ENCODE data around the gene NNT. TPM values are rescaled to one million over a fixed set of nuclear protein-coding genes. Genes with fewer than 3 reads are reported as not detected.

The NNT gene
- total and polyA plus RNA-seq, 10 of the 15 experiments (the other 5 are each of a cell fraction or from before 2014, with no cell fraction given), result 20.8 to 73.1 (median 51.9) TPM

DNA sequence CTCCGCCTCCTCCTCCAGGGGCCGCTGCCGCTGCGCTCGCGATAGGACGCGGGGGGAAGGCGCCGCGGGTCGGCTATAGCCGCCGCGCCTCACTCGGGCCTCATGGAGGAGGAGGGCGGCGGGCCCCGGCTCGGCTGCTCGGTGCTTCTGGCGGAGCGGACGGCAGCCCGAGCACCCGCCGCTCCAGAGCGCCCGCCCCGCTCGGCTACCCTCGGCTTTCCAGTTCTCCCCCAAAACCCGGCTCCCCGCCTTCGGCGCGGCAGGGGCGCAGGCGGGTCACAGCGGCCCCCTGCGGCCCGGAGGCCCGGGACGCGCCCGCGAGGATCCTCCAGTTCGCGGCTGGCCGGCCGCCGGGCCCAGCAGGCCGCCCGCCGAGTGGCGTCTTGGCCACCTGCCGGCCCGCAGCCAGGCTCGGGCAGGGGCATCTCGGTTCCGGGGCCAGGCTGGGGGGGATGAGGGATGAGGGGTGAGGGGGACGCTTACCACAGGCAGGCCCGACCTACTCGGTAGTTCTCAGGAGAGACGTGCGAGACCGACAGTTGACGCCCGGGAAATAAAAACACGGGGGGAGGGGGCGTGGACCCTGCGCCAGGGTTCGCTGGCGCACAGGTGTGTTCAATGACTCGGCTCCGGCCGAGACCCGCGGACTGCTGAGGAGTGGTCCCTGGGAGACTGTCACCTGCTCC lies 46.0 kb upstream of the NNT start, which contains the start of gene PAIP1 (continued):
- TF ChIP-seq KAT2A (conservative IDR thresholded peaks at IDR 0.05; ENCODE audit: control insufficient read depth, low read depth, low read length), result no peak
- TF ChIP-seq, protein P1, sequence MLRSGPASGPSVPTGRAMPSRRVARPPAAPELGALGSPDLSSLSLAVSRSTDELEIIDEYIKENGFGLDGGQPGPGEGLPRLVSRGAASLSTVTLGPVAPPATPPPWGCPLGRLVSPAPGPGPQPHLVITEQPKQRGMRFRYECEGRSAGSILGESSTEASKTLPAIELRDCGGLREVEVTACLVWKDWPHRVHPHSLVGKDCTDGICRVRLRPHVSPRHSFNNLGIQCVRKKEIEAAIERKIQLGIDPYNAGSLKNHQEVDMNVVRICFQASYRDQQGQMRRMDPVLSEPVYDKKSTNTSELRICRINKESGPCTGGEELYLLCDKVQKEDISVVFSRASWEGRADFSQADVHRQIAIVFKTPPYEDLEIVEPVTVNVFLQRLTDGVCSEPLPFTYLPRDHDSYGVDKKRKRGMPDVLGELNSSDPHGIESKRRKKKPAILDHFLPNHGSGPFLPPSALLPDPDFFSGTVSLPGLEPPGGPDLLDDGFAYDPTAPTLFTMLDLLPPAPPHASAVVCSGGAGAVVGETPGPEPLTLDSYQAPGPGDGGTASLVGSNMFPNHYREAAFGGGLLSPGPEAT (IDR thresholded peaks at IDR 0.05; ENCODE audit: low read depth), result no peak
- peak; percentile 71; the same call in 1 of the 2 replicates for TF ChIP-seq POLR2AphosphoS5 (IDR thresholded peaks at IDR 0.05; ENCODE audit: low read length)
- no peak for TF ChIP-seq ETV6 (conservative IDR thresholded peaks at IDR 0.05 in 1 of 2, IDR thresholded peaks at IDR 0.05 in 1 of 2; ENCODE audit: borderline replicate concordance in 1 of 2, low read depth in 1 of 2)
- peak; percentile 50 for TF ChIP-seq YY1 (IDR thresholded peaks at IDR 0.05; ENCODE audit: low read depth, low read length)
- TF ChIP-seq ASH2L (IDR thresholded peaks at IDR 0.05; ENCODE audit: borderline replicate concordance, low read depth), result 0 out of 2 replicates have a peak, but pooled peaks have one; percentile 76
- peak; percentile 90; the same call in 1 of the 2 replicates for TF ChIP-seq SMARCA5 (IDR thresholded peaks at IDR 0.05)
- no peak for TF ChIP-seq JUNB (IDR thresholded peaks at IDR 0.05)
- peak; percentile 25; the same call in 1 of the 3 replicates for TF ChIP-seq POU2F2 (IDR thresholded peaks at IDR 0.05; ENCODE audit: borderline replicate concordance, low read depth, low read length)
- peak in 1 of 2 experiments; percentile 28; a peak in 1 of 4 replicates for TF ChIP-seq SRF (IDR thresholded peaks at IDR 0.05; ENCODE audit: low read depth in 2 of 2, low read length in 2 of 2)
- TF ChIP-seq SREBF1 (IDR thresholded peaks at IDR 0.05; ENCODE audit: low read length), result no peak
- peak in 1 of 2 experiments; percentile 67; a peak in 2 of 3 replicates for TF ChIP-seq EGR1 (IDR thresholded peaks at IDR 0.05; ENCODE audit: borderline replicate concordance in 1 of 2, low read depth in 2 of 2, low read length in 2 of 2)
- TF ChIP-seq, protein P2, sequence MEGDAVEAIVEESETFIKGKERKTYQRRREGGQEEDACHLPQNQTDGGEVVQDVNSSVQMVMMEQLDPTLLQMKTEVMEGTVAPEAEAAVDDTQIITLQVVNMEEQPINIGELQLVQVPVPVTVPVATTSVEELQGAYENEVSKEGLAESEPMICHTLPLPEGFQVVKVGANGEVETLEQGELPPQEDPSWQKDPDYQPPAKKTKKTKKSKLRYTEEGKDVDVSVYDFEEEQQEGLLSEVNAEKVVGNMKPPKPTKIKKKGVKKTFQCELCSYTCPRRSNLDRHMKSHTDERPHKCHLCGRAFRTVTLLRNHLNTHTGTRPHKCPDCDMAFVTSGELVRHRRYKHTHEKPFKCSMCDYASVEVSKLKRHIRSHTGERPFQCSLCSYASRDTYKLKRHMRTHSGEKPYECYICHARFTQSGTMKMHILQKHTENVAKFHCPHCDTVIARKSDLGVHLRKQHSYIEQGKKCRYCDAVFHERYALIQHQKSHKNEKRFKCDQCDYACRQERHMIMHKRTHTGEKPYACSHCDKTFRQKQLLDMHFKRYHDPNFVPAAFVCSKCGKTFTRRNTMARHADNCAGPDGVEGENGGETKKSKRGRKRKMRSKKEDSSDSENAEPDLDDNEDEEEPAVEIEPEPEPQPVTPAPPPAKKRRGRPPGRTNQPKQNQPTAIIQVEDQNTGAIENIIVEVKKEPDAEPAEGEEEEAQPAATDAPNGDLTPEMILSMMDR (IDR thresholded peaks at IDR 0.05 in 2 of 3, conservative IDR thresholded peaks at IDR 0.05 in 1 of 3; ENCODE audit: control insufficient read depth in 2 of 3, extremely low read depth in 1 of 3, insufficient read depth in 1 of 3, low read depth in 3 of 3, low read length in 3 of 3), result peak in 2 of 3 experiments; percentile 56 to 61; a peak in 5 of 6 replicates
- peak; percentile 22 to 38; a peak in 2 of 4 replicates for TF ChIP-seq BHLHE40 (IDR thresholded peaks at IDR 0.05; ENCODE audit: borderline replicate concordance in 1 of 2, low read depth in 2 of 2, low read length in 1 of 2)
- TF ChIP-seq PML (IDR thresholded peaks at IDR 0.05; ENCODE audit: low read length), result peak; percentile 79; the same call in 1 of the 2 replicates
- TF ChIP-seq MTA3 (IDR thresholded peaks at IDR 0.05; ENCODE audit: borderline replicate concordance, low read length), result no peak
- no peak for TF ChIP-seq SPI1 (IDR thresholded peaks at IDR 0.05; ENCODE audit: borderline replicate concordance, insufficient read depth, low read depth, low read length)
- peak; percentile 59; the same call in 1 of the 2 replicates for TF ChIP-seq ZNF24 (IDR thresholded peaks at IDR 0.05)
- TF ChIP-seq YBX1 (IDR thresholded peaks at IDR 0.05), result no peak
- TF ChIP-seq RB1 (IDR thresholded peaks at IDR 0.05; ENCODE audit: borderline replicate concordance), result peak; percentile 69; the same call in 1 of the 2 replicates
- TF ChIP-seq, protein P3, sequence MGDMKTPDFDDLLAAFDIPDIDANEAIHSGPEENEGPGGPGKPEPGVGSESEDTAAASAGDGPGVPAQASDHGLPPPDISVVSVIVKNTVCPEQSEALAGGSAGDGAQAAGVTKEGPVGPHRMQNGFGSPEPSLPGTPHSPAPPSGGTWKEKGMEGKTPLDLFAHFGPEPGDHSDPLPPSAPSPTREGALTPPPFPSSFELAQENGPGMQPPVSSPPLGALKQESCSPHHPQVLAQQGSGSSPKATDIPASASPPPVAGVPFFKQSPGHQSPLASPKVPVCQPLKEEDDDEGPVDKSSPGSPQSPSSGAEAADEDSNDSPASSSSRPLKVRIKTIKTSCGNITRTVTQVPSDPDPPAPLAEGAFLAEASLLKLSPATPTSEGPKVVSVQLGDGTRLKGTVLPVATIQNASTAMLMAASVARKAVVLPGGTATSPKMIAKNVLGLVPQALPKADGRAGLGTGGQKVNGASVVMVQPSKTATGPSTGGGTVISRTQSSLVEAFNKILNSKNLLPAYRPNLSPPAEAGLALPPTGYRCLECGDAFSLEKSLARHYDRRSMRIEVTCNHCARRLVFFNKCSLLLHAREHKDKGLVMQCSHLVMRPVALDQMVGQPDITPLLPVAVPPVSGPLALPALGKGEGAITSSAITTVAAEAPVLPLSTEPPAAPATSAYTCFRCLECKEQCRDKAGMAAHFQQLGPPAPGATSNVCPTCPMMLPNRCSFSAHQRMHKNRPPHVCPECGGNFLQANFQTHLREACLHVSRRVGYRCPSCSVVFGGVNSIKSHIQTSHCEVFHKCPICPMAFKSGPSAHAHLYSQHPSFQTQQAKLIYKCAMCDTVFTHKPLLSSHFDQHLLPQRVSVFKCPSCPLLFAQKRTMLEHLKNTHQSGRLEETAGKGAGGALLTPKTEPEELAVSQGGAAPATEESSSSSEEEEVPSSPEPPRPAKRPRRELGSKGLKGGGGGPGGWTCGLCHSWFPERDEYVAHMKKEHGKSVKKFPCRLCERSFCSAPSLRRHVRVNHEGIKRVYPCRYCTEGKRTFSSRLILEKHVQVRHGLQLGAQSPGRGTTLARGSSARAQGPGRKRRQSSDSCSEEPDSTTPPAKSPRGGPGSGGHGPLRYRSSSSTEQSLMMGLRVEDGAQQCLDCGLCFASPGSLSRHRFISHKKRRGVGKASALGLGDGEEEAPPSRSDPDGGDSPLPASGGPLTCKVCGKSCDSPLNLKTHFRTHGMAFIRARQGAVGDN (IDR thresholded peaks at IDR 0.05), result peak; percentile 71
- TF ChIP-seq NFIC (IDR thresholded peaks at IDR 0.05; ENCODE audit: low read depth, low read length), result no peak
- peak; percentile 59; the same call in 1 of the 2 replicates for TF ChIP-seq ZSCAN29 (IDR thresholded peaks at IDR 0.05)

Measured in GM12878 (cell line).